KMS-11 (cell line): Measurements from ENCODE around the gene CCT7.

Source experiments
- H2AFZ ChIP-seq: fragments of 200-600 bp; sonication (generic); 2 replicates; pipeline ENCODE4 v1.6.1; 2016; ENCODE audit warnings: antibody characterized with exemption, mixed run types, low read depth
- H3K27ac ChIP-seq: fragments of 200-600 bp; sonication (generic); 2 replicates; pipeline ENCODE4 v1.6.1; 2016; ENCODE audit warnings: mild to moderate bottlenecking, mixed run types
- H3K27me3 ChIP-seq: fragments of 200-600 bp; sonication (generic); 2 replicates; pipeline ENCODE4 v1.6.1; 2017; ENCODE audit warnings: mild to moderate bottlenecking, low read depth, mixed run types, moderate library complexity; ENCODE audit not compliant: insufficient read depth
- H3K36me3 ChIP-seq: fragments of 200-600 bp; sonication (generic); 2 replicates; pipeline ENCODE4 v1.6.1; 2017; ENCODE audit warnings: mild to moderate bottlenecking, mixed run types; ENCODE audit not compliant: insufficient read depth
- H3K4me1 ChIP-seq: fragments of 200-600 bp; sonication (generic); 2 replicates; pipeline ENCODE4 v1.6.1; 2016; ENCODE audit warnings: mild to moderate bottlenecking, low read depth, mixed run types; ENCODE audit not compliant: poor library complexity, severe bottlenecking
- H3K4me2 ChIP-seq: fragments of 200-600 bp; sonication (generic); 2 replicates; pipeline ENCODE4 v1.7.0; 2016; ENCODE audit warnings: mild to moderate bottlenecking, mixed run types
- H3K4me3 ChIP-seq: fragments of 200-600 bp; sonication (generic); IDR thresholded peaks from 2 replicates; pipeline ENCODE4 v1.6.1; 2017; ENCODE audit warnings: low read depth, low read length, mixed read lengths; ENCODE audit not compliant: insufficient read depth
- H3K79me2 ChIP-seq: fragments of 200-600 bp; sonication (generic); 2 replicates; pipeline ENCODE4 v1.6.1; 2016; ENCODE audit warnings: low read depth, mixed run types; ENCODE audit not compliant: insufficient read depth
- H3K9ac ChIP-seq: fragments of 200-600 bp; sonication (generic); 2 replicates; pipeline ENCODE4 v1.6.1; 2016; ENCODE audit warnings: mild to moderate bottlenecking, mixed run types
- H4K20me1 ChIP-seq: fragments of 200-600 bp; sonication (generic); 2 replicates; pipeline ENCODE4 v1.6.1; 2016; ENCODE audit warnings: mild to moderate bottlenecking, mixed run types; ENCODE audit not compliant: insufficient read depth
- CTCF ChIP-seq: fragments of 200-600 bp; sonication (generic); conservative IDR thresholded peaks from 2 replicates; pipeline ENCODE4 v1.6.1; 2017; ENCODE audit warnings: low read depth, mild to moderate bottlenecking, antibody characterized with exemption, low read length, moderate library complexity, mixed read lengths

The CCT7 gene

GRCh38 chr2:73263540-73264331 is 29.6 kb downstream of the CCT7 start:
- H3K36me3 ChIP-seq: peaks cover 4% of the 10 kb centered on the region; the same call in 1 of the 2 replicates

GRCh38 chr2:73264332-73264606 is 30.2 kb downstream of the CCT7 start:
- Histone ChIP-seq H3K9ac (no peak overlapping the region), H4K20me1 (no peaks in the 10 kb centered on the region), H3K36me3 (no peaks in the 10 kb centered on the region), H3K4me2 (no peak overlapping the region), H3K4me1 (no peaks in the 10 kb centered on the region), H3K4me3 (no peak overlapping the region), H3K79me2 (0 out of 2 replicates have a peak, but pooled peaks cover 4% of the 10 kb centered on the region), H3K27me3 (no peaks in the 10 kb centered on the region), H2AFZ (no peak overlapping the region), H3K27ac (no peak overlapping the region)
- TF ChIP-seq CTCF: no peak

More at GRCh38 chr2:73263540-73264331, 29.6 kb downstream of the CCT7 start:
- H3K27me3 ChIP-seq: no peaks in the 10 kb centered on the region
- no peak overlapping the region for H3K27ac ChIP-seq
- H3K4me2 ChIP-seq: no peak overlapping the region
- no peak overlapping the region for H3K9ac ChIP-seq
- no peak overlapping the region for H2AFZ ChIP-seq
- TF ChIP-seq CTCF: no peak
- no peaks in the 10 kb centered on the region for H3K4me1 ChIP-seq
- 0 out of 2 replicates have a peak, but pooled peaks cover 4% of the 10 kb centered on the region for H3K79me2 ChIP-seq
- H3K4me3 ChIP-seq: no peak overlapping the region
- H4K20me1 ChIP-seq: no peaks in the 10 kb centered on the region

- Histone ChIP-seq H3K79me2 (0 out of 2 replicates have a peak, but pooled peaks cover 4% of the 10 kb centered on the region), H3K4me2 (no peak overlapping the region), H3K9ac (no peak overlapping the region), H2AFZ (no peak overlapping the region), H3K4me1 (no peaks in the 10 kb centered on the region), H4K20me1 (no peaks in the 10 kb centered on the region), H3K36me3 (no peaks in the 10 kb centered on the region), H3K27me3 (no peaks in the 10 kb centered on the region), H3K4me3 (no peak overlapping the region), H3K27ac (no peak overlapping the region)
- TF ChIP-seq CTCF: no peak
These were observed 30.7 kb downstream of the CCT7 start for GRCh38 chr2:73264783-73265182.

- H3K9ac ChIP-seq: no peak overlapping the region
- H3K4me3 ChIP-seq: no peak overlapping the region
- no peaks in the 10 kb centered on the region for H3K4me1 ChIP-seq
- no peak overlapping the region for H2AFZ ChIP-seq
- no peak overlapping the region for H3K4me2 ChIP-seq
- no peaks in the 10 kb centered on the region for H3K27me3 ChIP-seq
- no peaks in the 10 kb centered on the region for H4K20me1 ChIP-seq
- H3K79me2 ChIP-seq: 0 out of 2 replicates have a peak, but pooled peaks cover 4% of the 10 kb centered on the region
- no peaks in the 10 kb centered on the region for H3K36me3 ChIP-seq
- no peak for TF ChIP-seq CTCF
- H3K27ac ChIP-seq: no peak overlapping the region
These were observed 31.4 kb downstream of the CCT7 start for GRCh38 chr2:73265298-73266060.
